GM18870 (cell line): Measurements from ENCODE around the gene DISC1.
"Not testable (repeated sequence)": the region's sequence is repeated elsewhere in the genome, so short reads cannot be mapped to it uniquely, and the experiment has no call there.

Experiments
- ATAC-seq: cut with Tn5 transposase; IDR thresholded peaks from one replicate; pipeline ENCODE4 v1.9.1; 2021; ENCODE audit warnings: moderate library complexity; ENCODE audit not compliant: unreplicated experiment

DISC1 gene

DNA sequence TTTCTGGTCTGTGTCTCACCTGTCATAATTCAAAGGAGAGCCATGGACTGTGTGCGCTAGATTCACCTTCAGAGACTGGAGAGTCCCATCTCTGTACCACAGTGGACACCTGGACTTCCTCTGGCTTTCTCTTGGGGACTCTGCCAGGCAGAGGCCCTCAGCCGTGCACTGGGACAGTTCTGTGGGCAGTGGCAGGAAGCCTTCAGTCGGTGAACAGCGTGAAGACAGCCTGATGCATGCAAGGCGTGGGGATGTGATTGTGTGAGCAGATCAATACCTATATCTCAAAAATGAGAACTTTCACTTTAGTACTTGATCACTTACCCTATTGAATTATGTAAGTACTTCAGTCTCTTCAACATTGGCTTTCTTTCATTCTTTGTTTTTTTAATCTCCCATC is 245.3 kb downstream of the DISC1 start:
- ATAC-seq, result no peak

DNA sequence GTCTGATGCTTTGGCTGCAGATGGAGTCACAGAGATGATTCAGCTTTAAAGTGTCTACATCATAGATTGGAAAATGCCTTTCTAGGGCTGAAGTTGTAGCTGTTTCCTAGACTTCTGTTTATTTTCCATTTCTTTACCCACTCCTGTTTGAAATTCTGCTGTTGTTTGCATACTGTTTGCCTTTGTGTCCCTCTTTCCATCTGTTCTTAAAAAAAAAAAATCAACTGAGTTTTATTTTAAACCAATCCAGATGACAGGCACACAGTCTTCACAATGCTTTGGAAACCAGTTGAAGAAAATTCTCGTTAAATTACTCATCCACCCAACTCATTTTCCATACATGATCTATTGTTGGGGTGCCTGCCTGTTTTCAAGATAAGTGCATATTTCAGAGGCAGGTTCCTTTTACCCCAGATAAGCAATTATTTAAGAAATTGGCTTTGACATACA is 245.9 kb downstream of the DISC1 start:
- ATAC-seq, result no peak

DNA sequence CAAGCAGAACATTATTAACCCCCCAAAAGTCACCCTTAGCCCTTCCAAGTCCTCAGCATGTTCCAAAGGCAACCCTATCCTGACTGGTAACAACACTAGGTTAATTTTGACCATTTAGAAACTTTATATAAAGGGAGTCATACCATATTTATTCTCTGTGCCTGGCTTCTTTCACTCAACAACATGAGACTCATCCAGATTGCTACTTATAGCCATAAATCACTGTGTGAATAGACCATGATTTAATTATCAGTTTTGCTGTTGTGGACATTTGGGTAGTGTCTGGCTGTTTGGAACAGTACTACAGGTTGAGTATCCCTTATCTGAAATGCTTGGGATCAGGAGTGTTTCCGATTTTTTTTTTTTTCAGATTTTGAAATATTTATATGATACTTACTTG is 252.1 kb downstream of the DISC1 start:
- ATAC-seq, result no peak

DNA sequence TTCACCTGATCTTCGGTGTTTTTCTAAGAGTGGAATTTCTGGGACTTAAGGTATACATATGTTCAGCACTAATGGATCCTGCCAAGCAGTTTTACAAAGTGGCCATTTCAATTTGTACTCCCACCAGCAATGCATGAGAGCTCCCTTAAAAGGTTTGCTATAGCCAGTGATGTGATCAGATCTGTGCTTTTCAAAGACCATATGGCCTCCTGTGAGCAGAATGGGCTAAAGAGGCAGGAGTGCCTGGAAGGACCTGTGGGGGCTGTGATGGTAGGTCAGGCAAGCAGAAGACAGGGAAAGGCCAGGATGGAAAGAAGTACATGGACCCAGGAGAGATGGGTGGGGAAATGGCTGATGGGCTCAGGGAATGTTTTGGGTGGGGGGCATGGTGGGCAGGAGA is 252.7 kb downstream of the DISC1 start:
- no peak for ATAC-seq

DNA sequence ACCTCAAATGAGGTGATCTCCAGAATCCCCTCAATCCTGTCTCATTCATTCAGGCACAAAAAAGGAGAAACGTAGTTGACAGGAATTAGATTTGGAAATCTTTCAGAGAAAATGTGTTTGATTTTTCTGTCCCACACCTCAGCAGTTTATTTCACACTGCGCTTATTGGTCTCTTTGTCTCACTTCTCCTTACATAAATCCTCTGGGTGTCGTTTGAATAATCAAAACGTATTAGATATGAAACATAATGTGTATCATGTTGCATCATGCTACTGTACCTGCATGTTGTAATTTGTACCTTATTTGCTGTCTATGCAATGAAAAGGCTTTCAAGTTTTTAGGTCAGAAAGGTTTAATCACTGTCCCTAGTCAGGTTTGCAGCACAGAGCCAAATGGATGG is 255.7 kb downstream of the DISC1 start:
- ATAC-seq, result no peak

DNA sequence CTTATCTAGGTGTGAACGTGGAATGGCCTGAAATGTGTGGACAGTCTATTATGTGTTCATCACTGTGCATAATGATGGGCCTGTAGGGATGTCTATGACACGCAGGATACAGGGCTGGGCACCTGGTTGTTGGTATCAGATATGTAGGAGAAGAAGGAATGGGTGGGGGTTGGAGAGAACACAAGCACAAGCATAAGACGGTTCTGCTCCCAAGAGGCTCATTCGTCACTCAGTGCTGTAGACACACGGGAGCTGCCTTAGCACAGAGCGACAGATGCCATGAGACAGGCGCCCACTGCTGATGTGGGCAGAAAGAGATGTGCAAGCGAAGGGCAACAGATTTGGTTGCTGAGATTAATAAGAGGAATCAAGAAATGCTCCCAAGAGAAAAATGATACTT is 256.2 kb downstream of the DISC1 start:
- ATAC-seq, result no peak

DNA sequence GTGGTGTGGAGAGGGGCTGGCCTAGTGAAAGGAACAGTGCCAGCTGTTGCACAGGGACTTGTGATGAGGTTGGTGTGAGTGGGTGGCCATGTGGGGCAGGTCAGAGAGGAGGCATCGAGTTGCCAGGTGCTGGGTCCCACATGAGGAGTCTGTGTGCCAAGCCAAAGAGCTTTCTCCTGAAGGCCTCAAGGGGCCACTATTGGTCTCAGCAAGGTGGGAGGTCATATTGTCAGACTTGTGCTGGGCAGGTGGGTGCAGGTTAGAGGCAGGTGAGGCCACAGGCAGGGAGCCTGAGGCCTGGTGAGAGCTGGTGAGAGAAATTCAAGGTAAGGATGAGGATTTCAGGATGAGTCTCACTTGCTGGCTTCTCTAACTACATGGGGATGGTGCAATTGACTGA is 256.8 kb downstream of the DISC1 start:
- ATAC-seq, result no peak

DNA sequence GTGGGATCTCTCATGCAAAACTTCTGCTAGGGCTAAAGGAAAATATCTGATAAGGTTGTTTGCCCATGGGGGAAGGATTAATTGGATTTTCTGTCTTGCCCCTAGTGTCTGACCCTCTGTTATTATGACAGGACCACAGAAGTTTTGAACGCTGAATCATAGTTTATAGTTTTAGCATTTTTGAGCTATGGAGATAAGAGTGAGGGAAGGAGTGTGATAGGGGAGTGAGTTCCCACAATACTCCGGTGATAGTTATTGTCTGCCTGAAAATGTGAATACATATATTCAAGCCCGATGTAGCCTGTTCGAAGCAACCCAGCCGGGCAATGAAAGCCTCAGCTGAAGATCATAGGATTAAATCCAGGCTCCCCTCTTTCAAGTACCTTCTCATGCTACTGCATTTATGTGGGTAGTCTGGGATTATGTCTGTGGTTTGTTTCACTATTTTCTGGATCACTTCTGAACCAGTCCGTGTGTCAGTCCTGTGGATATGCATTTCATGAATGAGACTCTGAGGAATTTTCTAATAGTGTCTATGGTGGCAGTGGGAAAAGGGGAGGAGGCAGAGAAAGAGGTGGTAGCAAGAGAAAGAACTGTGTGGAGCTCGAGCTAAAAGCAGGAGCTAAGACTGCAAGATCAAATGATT is 258.7 kb downstream of the DISC1 start:
- ATAC-seq, result no peak

DNA sequence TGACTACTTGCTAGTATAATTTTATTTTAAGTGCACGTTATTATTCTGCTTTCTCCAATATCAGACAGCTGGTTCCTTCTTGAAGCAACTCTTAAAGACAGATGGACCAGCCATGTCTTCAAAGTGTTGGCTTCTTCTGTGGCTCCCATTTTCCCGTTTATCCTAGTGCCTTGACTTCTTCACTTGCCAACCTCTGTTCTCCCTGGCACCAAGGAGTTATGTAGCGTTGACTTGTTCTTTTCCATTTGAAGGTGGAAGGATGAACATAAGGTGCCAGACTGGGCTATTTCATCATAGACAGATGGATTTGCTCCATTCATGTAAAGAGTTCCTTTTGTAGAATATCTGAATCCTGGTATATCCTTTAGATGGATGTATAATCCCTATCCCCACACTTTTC is 260.6 kb downstream of the DISC1 start:
- no peak for ATAC-seq

DNA sequence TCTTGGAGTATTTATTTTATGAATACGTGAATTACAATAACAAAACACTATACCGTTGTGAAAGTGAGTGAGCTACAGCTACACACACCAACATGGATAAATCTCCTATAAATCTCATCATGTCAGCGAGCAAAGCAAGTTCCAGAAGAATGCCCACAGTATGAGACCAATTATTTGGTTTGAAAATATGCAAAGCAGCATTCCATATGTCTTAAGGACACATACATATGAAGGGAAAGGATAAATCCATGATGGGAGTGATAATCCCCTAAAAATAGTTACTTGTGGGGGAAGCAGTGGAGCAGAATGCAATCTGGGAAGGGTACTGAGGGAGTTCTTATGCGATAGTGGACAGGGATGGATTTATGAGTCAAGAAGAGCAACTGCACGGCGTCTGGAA is 261.3 kb downstream of the DISC1 start:
- ATAC-seq, result no peak

DNA sequence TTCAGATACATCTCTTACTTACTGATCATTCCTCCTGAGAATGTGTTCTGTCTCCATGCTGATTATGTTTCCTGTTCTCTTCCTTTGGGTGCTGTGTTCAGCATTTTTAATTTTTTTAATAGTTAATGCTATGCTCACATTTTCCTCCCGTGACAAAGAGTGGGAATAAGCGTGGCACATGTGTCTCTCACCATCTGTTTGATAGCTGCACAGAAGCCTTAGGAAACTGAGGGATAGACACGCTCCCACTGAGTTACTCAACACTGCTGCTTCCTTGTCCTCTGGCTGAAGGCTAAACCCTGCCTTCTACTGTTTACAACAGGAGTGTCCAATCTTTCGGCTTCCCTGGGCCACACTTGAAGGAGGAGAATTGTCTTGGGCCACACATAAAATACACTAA is 264.2 kb downstream of the DISC1 start:
- ATAC-seq, result no peak

DNA sequence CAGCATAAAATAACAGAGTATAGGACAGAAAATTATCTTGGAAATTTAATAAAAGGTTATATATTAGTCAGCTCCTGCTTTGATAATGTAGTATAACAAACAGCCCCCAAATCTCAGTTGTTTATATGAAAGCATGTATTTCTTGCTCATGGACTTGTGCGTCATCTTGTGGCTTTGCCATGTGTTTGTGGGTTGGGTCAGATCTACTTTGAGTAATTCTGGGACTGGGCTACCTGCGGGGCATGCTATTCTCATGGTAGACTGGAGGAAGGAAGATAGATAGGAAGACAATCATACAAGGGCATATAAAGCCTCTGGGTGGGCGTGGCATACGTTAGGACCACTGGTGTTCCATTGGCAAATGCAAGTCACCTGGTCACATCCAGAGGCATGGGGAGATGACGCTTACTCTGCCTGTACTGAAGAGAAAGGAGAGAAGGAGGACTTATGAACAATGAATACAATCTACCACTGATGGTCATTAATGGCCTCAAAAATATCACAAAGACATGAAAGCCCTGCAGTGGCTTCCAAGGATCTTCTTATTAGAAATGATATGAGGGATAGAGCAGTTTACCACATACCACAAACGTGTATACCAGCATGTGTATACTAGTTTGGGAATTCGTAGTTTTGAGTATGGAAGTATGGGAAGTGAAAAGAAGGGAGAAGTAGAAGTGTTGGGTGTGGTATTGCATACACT is 267.0 kb downstream of the DISC1 start:
- ATAC-seq, result no peak

DNA sequence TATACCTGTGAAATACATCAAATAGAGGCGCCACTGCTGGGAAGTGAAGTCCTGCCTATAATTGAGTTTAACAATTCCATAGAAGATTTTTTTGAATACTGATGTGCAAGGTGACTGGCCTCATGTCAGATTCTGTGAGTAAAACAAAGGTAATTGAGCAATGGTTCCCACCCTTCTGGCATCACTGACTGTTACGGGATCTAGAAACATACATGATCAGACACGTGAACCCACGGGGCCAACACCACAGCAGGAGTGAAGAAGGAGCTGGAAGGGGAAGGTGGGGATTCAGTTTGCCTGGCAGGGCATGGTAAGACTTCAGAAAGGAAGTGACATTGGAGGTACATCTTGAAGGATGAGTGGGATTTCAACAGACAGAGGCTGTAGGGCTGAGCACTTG is 270.2 kb downstream of the DISC1 start:
- ATAC-seq, result no peak

DNA sequence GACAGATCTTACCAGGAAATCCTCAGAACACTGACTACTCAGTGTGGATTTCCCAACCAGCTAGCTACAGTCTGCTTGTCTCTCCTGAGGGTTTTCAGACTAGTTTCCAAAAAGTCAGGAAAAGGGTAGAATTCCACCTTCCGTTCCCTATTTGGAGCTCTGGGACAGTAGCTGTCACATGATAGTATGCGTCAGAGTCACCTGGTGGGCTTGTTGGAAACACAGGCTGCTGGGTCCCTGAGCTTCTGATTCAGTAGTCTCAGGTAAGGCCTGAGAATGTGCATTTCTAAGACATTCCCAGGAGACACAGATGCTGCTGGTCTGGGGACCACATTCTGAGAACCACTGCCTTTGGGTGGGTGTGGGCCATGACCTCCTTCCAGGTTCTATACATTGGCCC is 272.5 kb downstream of the DISC1 start:
- ATAC-seq, result no peak

DNA sequence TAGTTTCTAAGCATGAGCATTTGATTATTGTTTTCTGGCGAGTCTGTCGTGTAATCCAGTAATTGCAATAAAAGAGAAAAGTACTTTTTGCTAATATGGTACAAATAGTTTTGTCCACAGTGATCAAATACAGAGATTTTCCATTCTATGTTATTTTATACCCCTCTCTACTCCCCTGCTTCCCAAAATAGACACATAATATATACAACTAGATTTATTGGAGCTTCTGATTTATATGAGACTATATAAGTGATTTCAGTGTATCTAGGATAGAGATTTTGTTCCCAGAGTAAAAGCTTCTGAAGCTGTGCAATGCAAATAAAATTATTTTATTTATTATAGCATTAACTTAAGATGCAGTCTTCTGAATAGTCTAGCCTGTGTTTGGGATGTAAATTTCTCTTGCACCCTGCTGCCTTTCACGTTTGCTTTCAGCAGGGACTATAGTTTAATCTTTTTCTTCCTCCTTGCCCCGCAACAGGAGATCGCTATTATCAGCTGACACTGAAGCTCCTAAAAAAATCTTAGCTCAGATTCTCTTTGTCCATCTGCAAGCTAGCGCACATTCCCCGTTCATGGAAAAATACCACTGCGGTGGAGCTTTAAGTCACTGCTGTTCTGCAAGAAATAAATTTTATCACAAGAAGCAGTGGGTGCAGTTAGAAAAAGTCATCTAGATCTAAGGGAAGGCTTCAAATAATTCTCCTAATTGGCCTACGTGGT is 273.3 kb downstream of the DISC1 start:
- ATAC-seq, result no peak

DNA sequence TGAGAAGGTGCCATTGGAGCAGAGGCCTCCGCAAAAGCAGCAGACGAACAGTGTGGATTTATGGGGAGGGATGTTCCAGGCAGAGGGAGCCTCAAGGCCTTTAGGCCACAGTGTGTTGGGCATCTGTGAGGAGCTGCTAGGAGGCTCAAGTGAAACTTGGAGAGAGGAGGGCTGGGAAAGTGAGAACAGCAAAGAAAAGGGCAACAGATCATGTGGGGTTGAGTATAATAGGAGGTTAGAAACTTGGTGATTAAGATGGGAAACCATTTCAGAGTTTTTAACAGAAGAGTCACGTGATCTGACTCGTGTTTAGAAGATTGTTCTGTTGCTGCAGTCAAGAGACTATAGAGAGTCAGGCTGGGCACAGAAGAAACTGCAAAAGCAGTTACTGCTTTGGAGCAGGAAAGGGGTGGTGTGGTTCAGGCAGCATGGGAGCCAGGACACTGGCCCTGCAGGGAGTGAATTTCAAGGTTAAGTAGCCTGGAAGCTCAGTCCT is 277.0 kb downstream of the DISC1 start:
- no peak for ATAC-seq

DNA sequence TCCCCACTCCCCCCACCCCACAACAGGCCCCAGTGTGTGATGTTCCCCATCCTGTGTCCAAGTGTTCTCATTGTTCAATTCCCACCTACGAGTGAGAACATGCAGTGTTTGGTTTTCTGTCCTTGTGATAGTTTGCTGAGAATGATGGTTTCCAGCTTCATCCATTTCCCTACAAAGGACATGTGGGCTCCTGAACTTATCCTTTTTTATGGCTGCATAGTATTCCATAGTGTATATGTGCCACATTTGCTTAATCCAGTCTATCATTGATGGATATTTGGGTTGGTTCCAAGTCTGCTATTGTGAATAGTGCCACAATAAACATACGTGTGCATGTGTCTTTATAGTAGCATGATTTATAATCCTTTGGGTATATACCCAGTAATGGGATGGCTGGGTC is 280.7 kb downstream of the DISC1 start:
- ATAC-seq, result not testable (repeated sequence)

DNA sequence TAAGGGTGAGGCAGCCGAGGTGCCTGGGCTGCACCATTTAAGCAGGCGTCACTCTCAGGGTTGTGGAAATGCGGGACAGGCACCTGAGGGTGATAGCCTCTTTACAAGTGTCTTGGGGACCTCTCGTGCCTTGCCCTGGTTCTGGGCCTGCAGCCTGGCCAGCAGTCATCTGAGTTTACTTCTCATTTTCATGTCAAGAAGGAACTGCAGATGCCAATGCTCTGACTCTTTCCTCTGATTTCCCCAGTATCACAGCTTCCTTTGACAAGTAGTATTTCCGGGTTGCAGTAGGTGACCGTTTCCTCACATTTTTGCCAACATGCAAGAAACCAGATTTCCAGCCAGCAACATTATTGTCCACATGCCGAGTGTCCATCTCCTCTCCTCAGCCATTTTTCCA is 286.9 kb downstream of the DISC1 start:
- no peak for ATAC-seq

DNA sequence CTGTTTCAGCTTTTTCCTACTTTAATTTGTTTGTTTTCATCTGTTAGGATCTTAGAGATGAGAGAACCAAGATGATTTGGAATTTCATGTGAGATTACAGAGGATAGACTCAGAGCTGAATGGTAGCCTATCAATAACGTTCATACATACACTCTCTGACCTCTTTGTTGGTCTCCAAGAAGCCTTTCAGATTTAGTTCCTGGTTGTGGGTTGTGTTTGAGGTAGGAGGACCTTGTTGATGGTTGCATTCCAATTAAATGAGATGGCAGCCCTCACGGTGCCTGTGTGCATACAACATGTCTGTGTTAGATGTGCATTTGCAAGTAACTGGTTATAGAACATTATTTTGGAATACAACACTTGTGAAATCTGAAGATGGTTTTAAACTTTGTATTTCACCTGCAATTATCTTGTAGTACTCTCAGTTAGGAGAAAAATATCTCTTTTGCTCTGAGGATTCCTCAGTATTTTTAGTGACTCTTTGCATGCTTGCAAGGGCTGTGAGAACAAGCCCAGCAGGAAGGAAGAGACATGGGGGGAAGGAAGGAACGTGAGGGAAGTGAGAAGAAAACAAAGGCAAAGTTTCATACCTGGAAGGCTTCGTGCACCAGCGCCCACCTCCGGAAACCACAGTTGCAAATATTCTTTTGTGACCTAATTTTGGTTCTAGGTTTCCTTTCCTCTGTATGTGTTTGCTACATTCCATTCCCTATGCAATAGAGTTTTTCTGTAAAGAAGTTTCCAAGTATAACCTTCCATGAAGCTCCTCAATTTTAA is 291.8 kb downstream of the DISC1 start:
- ATAC-seq, result no peak

DNA sequence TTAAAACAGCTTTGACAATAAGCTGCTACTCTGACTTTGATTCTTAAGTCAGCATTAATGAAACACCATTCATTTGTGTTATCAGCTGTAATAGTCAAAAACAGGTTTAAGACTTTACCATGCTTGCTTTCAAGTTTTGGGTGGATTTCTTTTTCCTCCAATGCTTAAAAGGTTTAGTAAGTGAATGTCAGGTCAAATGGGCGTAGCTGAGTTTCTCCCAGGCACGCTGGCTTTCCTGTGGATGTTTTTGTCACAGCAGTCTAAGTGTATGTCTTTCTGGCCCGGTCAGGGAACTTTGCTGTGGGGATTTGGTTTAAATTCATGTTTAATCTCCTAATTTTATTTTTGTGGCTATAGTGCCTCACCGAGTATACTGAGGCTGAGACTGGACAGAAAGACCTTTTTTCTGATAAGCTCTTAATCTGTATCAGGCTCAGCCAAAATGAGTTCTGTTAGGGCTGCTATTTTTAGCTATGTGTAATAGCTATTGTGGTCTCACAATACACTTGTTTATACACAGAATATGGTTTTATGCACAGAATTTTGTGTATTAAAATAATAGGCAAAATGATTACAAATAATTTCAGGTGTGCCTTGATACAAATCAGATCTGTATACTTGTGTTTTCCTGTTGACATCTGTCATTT is 292.8 kb downstream of the DISC1 start:
- no peak for ATAC-seq

DNA sequence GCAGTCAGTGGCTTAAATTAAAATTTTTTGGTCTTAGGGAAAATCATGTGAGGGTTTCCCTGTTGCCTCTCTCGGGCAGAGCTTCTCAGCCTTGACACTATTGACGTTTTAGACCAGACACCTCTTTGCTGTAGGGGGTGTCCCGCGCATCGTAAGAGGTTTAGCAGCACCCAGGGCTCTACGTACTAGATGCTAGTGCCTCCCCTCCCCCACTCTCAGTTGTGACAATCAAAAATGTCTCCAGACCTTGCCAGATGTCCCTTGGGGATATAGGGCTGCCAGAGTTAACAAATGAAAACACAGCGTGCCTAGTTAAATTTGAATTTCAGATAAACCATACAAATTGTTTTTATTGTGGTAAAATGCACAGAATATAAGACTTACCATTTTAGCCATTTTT is 293.3 kb downstream of the DISC1 start:
- ATAC-seq, result no peak
